ENCODE data around the gene ADD3.

ADD3 gene

GRCh38 chr10:110040767-110041478 is 33.1 kb downstream of the ADD3 start:
- POLR2A ChIA-PET: interaction anchor here (0.8 kb wide), 1 partner anchor 33 kb away, joined by 3 read pairs; the partner anchor contains the start of gene ADD3

GRCh38 chr10:110041479-110041829 is 33.7 kb downstream of the ADD3 start:
- POLR2A ChIA-PET: interaction anchor here (0.8 kb wide), 1 partner anchor 34 kb away, joined by 3 read pairs; the partner anchor contains the start of gene ADD3
- H3K27ac ChIP-seq (ENCODE audit: extremely low read depth, low read depth, low read length): no peak overlapping the region

More at GRCh38 chr10:110040767-110041478, 33.1 kb downstream of the ADD3 start:
- no peaks in the 10 kb centered on the region for H3K36me3 ChIP-seq (ENCODE audit: control insufficient read depth in 2 of 2, insufficient read depth in 1 of 2, low read length in 2 of 2)
- H3K4me3 ChIP-seq (ENCODE audit: low read depth, low read length): no peak overlapping the region
- no peak overlapping the region for H3K27ac ChIP-seq (ENCODE audit: extremely low read depth, low read depth, low read length)
- H3K9me3 ChIP-seq (ENCODE audit: control insufficient read depth, insufficient read depth, low read depth, low read length): no peaks in the 10 kb centered on the region
- TF ChIP-seq ZNF2 (tag by site-specific recombination; IDR thresholded peaks at IDR 0.05): no peak
- TF ChIP-seq ZNF16 (tag by site-specific recombination; IDR thresholded peaks at IDR 0.05; ENCODE audit: low read depth): no peak
- TF ChIP-seq PATZ1 (tag by site-specific recombination; IDR thresholded peaks at IDR 0.05): no peak
- peak; percentile 15; the same call in 1 of the 2 replicates for TF ChIP-seq IKZF3 (tag by site-specific recombination; IDR thresholded peaks at IDR 0.05)
- TF ChIP-seq ZNF677 (tag by site-specific recombination; IDR thresholded peaks at IDR 0.05): no peak
- no peak for TF ChIP-seq ZNF214 (tag by site-specific recombination; IDR thresholded peaks at IDR 0.05; ENCODE audit: borderline replicate concordance)
- TF ChIP-seq PRDM10 (tag by site-specific recombination; IDR thresholded peaks at IDR 0.05): no peak
- peak; percentile 99 for TF ChIP-seq ZNF596 (tag by site-specific recombination; IDR thresholded peaks at IDR 0.05)
- TF ChIP-seq ZNF837 (tag by site-specific recombination; IDR thresholded peaks at IDR 0.05): no peak
- TF ChIP-seq OVOL3 (tag by site-specific recombination; IDR thresholded peaks at IDR 0.05): no peak
- H3K4me1 ChIP-seq (ENCODE audit: control insufficient read depth, insufficient read depth, low read length): peaks cover 6% of the 10 kb centered on the region
- CTCF ChIA-PET: interaction anchor here (1.4 kb wide), 1 partner anchor 157 kb away, joined by 4 read pairs; no protein-coding TSS in a partner anchor

More at GRCh38 chr10:110041479-110041829, 33.7 kb downstream of the ADD3 start:
- Histone ChIP-seq H3K36me3 (ENCODE audit: control insufficient read depth in 2 of 2, insufficient read depth in 1 of 2, low read length in 2 of 2) (no peaks in the 10 kb centered on the region), H3K4me1 (ENCODE audit: control insufficient read depth, insufficient read depth, low read length) (peaks cover 6% of the 10 kb centered on the region), H3K9me3 (ENCODE audit: control insufficient read depth, insufficient read depth, low read depth, low read length) (no peaks in the 10 kb centered on the region), H3K4me3 (ENCODE audit: low read depth, low read length) (no peak overlapping the region)
- CTCF ChIA-PET: interaction anchor here (1.4 kb wide), 1 partner anchor 157 kb away, joined by 4 read pairs; no protein-coding TSS in a partner anchor
- TF ChIP-seq ATF2 (tag by site-specific recombination; IDR thresholded peaks at IDR 0.05; ENCODE audit: low read depth) (no peak), HOXA7 (CRISPR knock-in tag; IDR thresholded peaks at IDR 0.05; ENCODE audit: borderline replicate concordance) (no peak)

Data from HEK293 (cell line).